H9 (cell line): ENCODE data around the gene HHAT. TPM values are rescaled to one million over a fixed set of nuclear protein-coding genes. Genes with fewer than 3 reads are reported as not detected.

Experiments
- DNase-seq: peaks from one replicate; pipeline ENCODE4 v3.0.0-alpha.2; 2017
- H2AFZ ChIP-seq: one replicate; pipeline ENCODE4 v1.6.1; 2013; ENCODE audit warnings: mild to moderate bottlenecking, low read length, control low read depth, moderate library complexity
- H2AK5ac ChIP-seq: 2 replicates; pipeline ENCODE4 v1.6.1; 2013; ENCODE audit warnings: low read length, control low read depth, mixed read lengths; ENCODE audit not compliant: insufficient read length
- H2BK120ac ChIP-seq: one replicate; pipeline ENCODE4 v1.6.1; 2013; ENCODE audit warnings: low read depth, mild to moderate bottlenecking, low read length, control low read depth, inconsistent platforms; ENCODE audit not compliant: poor library complexity, severe bottlenecking
- H2BK12ac ChIP-seq: 2 replicates; pipeline ENCODE4 v1.6.1; 2013; ENCODE audit warnings: low read length, control low read depth, mixed read lengths, low read depth; ENCODE audit not compliant: insufficient read length
- H2BK15ac ChIP-seq: 2 replicates; pipeline ENCODE4 v1.6.1; 2013; ENCODE audit warnings: low read depth, low read length, control low read depth
- H2BK20ac ChIP-seq: one replicate; pipeline ENCODE4 v1.6.1; 2013; ENCODE audit warnings: low read depth, mild to moderate bottlenecking, low read length, control low read depth, inconsistent platforms; ENCODE audit not compliant: poor library complexity, severe bottlenecking
- H2BK5ac ChIP-seq: 2 replicates; pipeline ENCODE4 v1.6.1; 2013; ENCODE audit warnings: low read length, control low read depth, mixed read lengths; ENCODE audit not compliant: insufficient read length
- H3K14ac ChIP-seq: 2 replicates; pipeline ENCODE4 v1.6.1; 2013; ENCODE audit warnings: low read length, control low read depth; ENCODE audit not compliant: insufficient read depth
- H3K18ac ChIP-seq: 2 replicates; pipeline ENCODE4 v1.6.1; 2013; ENCODE audit warnings: low read depth, mild to moderate bottlenecking, mixed read lengths, low read length, control low read depth; ENCODE audit not compliant: insufficient read length
- H3K23ac ChIP-seq: 2 replicates; pipeline ENCODE4 v1.6.1; 2013; ENCODE audit warnings: low read length, control low read depth, mixed read lengths, low read depth; ENCODE audit not compliant: insufficient read length
- H3K23me2 ChIP-seq: 2 replicates; pipeline ENCODE4 v1.6.1; 2013; ENCODE audit warnings: low read depth, mild to moderate bottlenecking, mixed read lengths, low read length, control low read depth; ENCODE audit not compliant: insufficient read length, poor library complexity, severe bottlenecking
- H3K27ac ChIP-seq: 2 replicates; pipeline ENCODE4 v1.5.1; 2013; ENCODE audit warnings: low read length, control low read depth, mixed read lengths, low read depth; ENCODE audit not compliant: insufficient read length
- H3K27me3 ChIP-seq: 2 replicates; pipeline ENCODE4 v1.6.1; 2013; ENCODE audit warnings: low read length, control low read depth, inconsistent platforms; ENCODE audit not compliant: insufficient read depth
- H3K4ac ChIP-seq: 2 replicates; pipeline ENCODE4 v1.6.1; 2013; ENCODE audit warnings: low read depth, mild to moderate bottlenecking, control low read depth, inconsistent platforms, low read length, moderate library complexity
- H3K4me1 ChIP-seq: 2 replicates; pipeline ENCODE4 v1.6.1; 2013; ENCODE audit warnings: low read length, control low read depth, inconsistent platforms; ENCODE audit not compliant: insufficient read depth
- H3K4me2 ChIP-seq: 2 replicates; pipeline ENCODE4 v1.6.1; 2013; ENCODE audit warnings: low read length, control low read depth, mixed read lengths; ENCODE audit not compliant: insufficient read length, insufficient read depth
- H3K56ac ChIP-seq: 2 replicates; pipeline ENCODE4 v1.6.1; 2013; ENCODE audit warnings: low read depth, mild to moderate bottlenecking, mixed read lengths, low read length, control low read depth; ENCODE audit not compliant: insufficient read length
- H3K79me1 ChIP-seq: 2 replicates; pipeline ENCODE4 v1.6.1; 2013; ENCODE audit warnings: low read depth, mild to moderate bottlenecking, moderate library complexity, low read length, control low read depth, inconsistent platforms; ENCODE audit not compliant: insufficient read depth, poor library complexity, severe bottlenecking
- H3K79me2 ChIP-seq: 2 replicates; pipeline ENCODE4 v1.6.1; 2013; ENCODE audit warnings: low read length, control low read depth, inconsistent platforms; ENCODE audit not compliant: insufficient read depth
- H3K9ac ChIP-seq: 2 replicates; pipeline ENCODE4 v1.6.1; 2013; ENCODE audit warnings: low read length, control low read depth, mixed read lengths; ENCODE audit not compliant: insufficient read length; ENCODE audit errors: extremely low read depth
- H3K9me3 ChIP-seq: one replicate; pipeline ENCODE4 v1.6.1; 2013; ENCODE audit warnings: low read depth, low read length, inconsistent platforms; ENCODE audit not compliant: control insufficient read depth
- H3T11ph ChIP-seq: one replicate; pipeline ENCODE4 v1.6.1; 2013; ENCODE audit warnings: mild to moderate bottlenecking, low read length, control low read depth, inconsistent platforms
- H4K20me1 ChIP-seq: one replicate; pipeline ENCODE4 v1.6.1; 2013; ENCODE audit not compliant: control insufficient read depth, insufficient read length, insufficient read depth
- H4K5ac ChIP-seq: 2 replicates; pipeline ENCODE4 v1.6.1; 2013; ENCODE audit warnings: low read depth, mild to moderate bottlenecking, mixed read lengths, low read length, control low read depth; ENCODE audit not compliant: insufficient read length
- H4K8ac ChIP-seq: replicated peaks from 2 replicates; pipeline ENCODE4 v1.6.1; 2013; ENCODE audit warnings: low read length, control low read depth, mixed read lengths, low read depth; ENCODE audit not compliant: insufficient read length
- H4K91ac ChIP-seq: 2 replicates; pipeline ENCODE4 v1.6.1; 2013; ENCODE audit warnings: low read depth, mild to moderate bottlenecking, moderate library complexity, mixed read lengths, low read length, control low read depth; ENCODE audit not compliant: insufficient read length
- H3K27ac Mint-ChIP-seq, 3 experiments: 2 replicates in 2 of 3; 3 replicates in 1 of 3; pipeline ENCODE4 v1.8.0; 2020 to 2021; ENCODE audit warnings: mixed read lengths in 3 of 3, mild to moderate bottlenecking in 1 of 3, moderate library complexity in 1 of 3
- H3K27me3 Mint-ChIP-seq: 2 replicates; pipeline ENCODE4 v1.8.0; 2021; ENCODE audit warnings: low read depth, mild to moderate bottlenecking, moderate library complexity, mixed read lengths
- H3K36me3 Mint-ChIP-seq, 3 experiments: 2 replicates in 2 of 3; 3 replicates in 1 of 3; pipeline ENCODE4 v1.8.0; 2020 to 2021; ENCODE audit warnings: low read depth in 3 of 3, mixed read lengths in 3 of 3; ENCODE audit not compliant: insufficient read depth in 1 of 3
- H3K4me1 Mint-ChIP-seq, 2 experiments: 2 replicates each; pipeline ENCODE4 v1.8.0; 2020; ENCODE audit warnings: mixed read lengths in 2 of 2
- H3K4me3 Mint-ChIP-seq, 2 experiments: 2 replicates in 1 of 2; 3 replicates in 1 of 2; pipeline ENCODE4 v1.8.0; 2020 to 2021; ENCODE audit warnings: mild to moderate bottlenecking in 2 of 2, mixed read lengths in 2 of 2, moderate library complexity in 1 of 2
- H3K9me3 Mint-ChIP-seq, 2 experiments: 2 replicates in 1 of 2; 3 replicates in 1 of 2; pipeline ENCODE4 v1.8.0; 2020; ENCODE audit warnings: mild to moderate bottlenecking in 2 of 2, mixed read lengths in 2 of 2, moderate library complexity in 1 of 2
- CTCF ChIP-seq: fragments of 200-600 bp; sonication (generic); conservative IDR thresholded peaks from 3 replicates; pipeline ENCODE4 v1.8.0; 2021; ENCODE audit warnings: antibody characterized with exemption, mild to moderate bottlenecking
- WGBS: extraction: QIAGEN DNeasy Blood & Tissue Kit; methylation state at CpG from one replicate; pipeline ENCODE4 v1.1.7; 2013; ENCODE audit warnings: missing lambda C conversion rate, low lambda C conversion rate, mixed read lengths; ENCODE audit not compliant: insufficient read length; ENCODE audit errors: extremely low coverage; 5-methylcytosine and 5-hydroxymethylcytosine counted together
- total RNA-seq: library from RNA; stranded (reverse); gene quantifications from 2 replicates; pipeline ENCODE4 v1.2.1, GENCODE V29; 2021

HHAT gene
- total RNA-seq, 1 experiment from 2014 or later, result 0.48 TPM

DNA sequence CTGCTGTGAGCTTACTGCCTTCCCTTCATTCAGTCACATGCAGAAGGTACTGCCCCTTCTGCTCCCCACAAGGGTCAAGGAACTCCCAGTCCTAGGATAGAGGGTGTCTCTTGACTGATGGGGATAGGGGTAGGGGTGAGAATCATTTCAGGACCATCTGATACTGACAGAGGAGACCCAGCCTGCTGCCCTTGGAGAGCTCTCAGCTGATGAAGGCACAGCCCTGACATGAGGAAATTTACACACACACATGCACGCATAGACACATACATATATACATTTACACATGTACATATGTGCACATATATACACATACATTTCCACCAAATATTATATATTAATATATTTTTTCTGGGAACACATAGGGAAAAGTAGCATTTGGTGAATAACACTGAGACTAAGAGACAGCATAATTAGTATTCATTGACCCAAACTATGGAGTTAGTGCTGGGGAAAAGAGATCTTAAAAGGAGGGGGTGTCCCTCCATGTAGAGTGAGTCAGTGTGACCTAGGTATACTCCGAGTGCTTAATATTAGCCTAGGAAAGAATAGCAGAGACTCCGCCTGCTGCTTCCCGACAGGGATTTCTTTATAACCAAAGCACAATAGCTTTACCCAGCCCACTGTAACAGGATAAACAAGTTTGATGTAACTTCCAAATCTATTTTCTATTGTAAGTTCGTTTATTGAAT, 27.6 kb upstream of the HHAT start:
- no CpG with 5 or more reads among the region's 5 CpGs for WGBS
- H3K27ac ChIP-seq, result no peak overlapping the region
- H3K4me1 ChIP-seq, result no peaks in the 10 kb centered on the region
- H3K27me3 ChIP-seq, result no peaks in the 10 kb centered on the region
- H2AFZ ChIP-seq, result no peak overlapping the region
- H4K8ac ChIP-seq, result no peak overlapping the region
- H3K23me2 ChIP-seq, result no peaks in the 10 kb centered on the region
- H3K9me3 ChIP-seq, result no peaks in the 10 kb centered on the region
- no peak overlapping the region for H2BK12ac ChIP-seq
- H3K4me1 Mint-ChIP-seq, result peaks cover 18 to 24% of the 10 kb centered on the region in 2 experiments
- H3T11ph ChIP-seq, result no peak overlapping the region
- peaks cover 3 to 5% of the 10 kb centered on the region in 2 experiments; a peak in 3 of 5 replicates for H3K9me3 Mint-ChIP-seq
- no peak for TF ChIP-seq CTCF
- no peak overlapping the region for H3K4me2 ChIP-seq
- no peak overlapping the region for H3K18ac ChIP-seq
- no peak overlapping the region for H3K4me3 Mint-ChIP-seq
- H2BK120ac ChIP-seq, result no peak overlapping the region
- no peak overlapping the region for H3K14ac ChIP-seq
- H3K27ac Mint-ChIP-seq, result no peak overlapping the region
- H3K9ac ChIP-seq, result no peak overlapping the region
- no peaks in the 10 kb centered on the region for H4K20me1 ChIP-seq
- H4K91ac ChIP-seq, result no peak overlapping the region
- no peak overlapping the region for H2BK20ac ChIP-seq
- H2AK5ac ChIP-seq, result no peak overlapping the region
- no peaks in the 10 kb centered on the region for H3K79me1 ChIP-seq
- H2BK5ac ChIP-seq, result no peak overlapping the region
- DNase-seq, result no peak
- peaks cover 1 to 4% (median 2%) of the 10 kb centered on the region in 3 experiments; a peak in 1 of 7 replicates for H3K36me3 Mint-ChIP-seq
- no peak overlapping the region for H3K4ac ChIP-seq
- H3K56ac ChIP-seq, result no peak overlapping the region
- H4K5ac ChIP-seq, result no peak overlapping the region
- no peaks in the 10 kb centered on the region; the same call in 1 of the 2 replicates for H3K79me2 ChIP-seq
- no peak overlapping the region for H3K23ac ChIP-seq
- no peak overlapping the region for H2BK15ac ChIP-seq
- no peaks in the 10 kb centered on the region; the same call in none of the 2 replicates for H3K27me3 Mint-ChIP-seq
